ENCODE data around the gene UCP3. TPM values are rescaled to one million over a fixed set of nuclear protein-coding genes. Genes with fewer than 3 reads are reported as not detected.
A peak's percentile ranks its signal among the peaks of the same experiment; 100 is the strongest.

The UCP3 gene
- total RNA-seq, 2 experiments from 2014 or later, result 2.4 to 3.2 TPM

DNA sequence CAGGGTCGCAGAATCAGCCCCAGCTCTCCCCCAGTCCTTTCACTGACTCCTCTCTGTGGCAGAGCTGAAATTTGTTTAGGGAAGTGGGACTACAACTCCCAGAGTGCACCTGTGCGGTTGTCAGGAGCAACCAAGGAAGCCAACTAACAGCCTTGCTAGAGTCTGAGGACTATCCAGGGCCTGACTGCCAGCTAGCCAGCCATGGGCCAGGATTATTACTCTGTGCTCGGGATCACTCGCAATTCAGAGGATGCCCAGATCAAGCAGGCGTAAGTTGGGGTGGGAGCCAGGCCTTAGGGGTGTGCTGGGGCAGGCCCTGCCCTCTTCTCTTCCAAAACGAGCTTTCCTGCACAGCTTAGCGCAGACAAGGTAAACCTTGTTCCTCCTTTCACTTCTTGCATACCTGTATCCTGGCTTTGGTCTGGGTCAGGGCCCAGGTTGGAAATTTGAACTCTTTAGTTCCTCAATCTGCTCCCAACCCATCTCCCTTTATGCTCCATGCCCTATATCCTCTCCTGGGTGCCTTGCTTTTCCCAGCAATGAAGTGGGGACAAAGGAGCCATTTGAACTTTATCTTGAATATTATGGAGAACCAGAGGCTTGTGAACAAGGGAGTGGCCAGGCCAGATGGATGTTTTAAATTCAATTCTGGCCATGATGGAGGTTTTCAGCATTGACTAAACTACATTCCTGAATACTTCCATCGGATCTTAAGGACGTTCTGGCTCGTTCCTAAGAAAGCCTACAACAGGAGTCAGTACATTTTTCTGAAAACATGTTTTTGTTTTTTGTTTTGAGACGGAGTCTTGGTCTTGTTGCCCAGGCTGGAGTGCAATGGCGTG lies 57.8 kb downstream of the UCP3 start, which contains the start of gene DNAJB13:
Gene DNAJB13, plus strand, starts transcription at position 158 of the 842 bp plus-strand sequence. Its CDS starts 44 bp downstream, at position 202.
- Histone ChIP-seq H4K20me1 (ENCODE audit: insufficient read depth, low read length) (no peaks in the 10 kb centered on the region), H3K36me3 (ENCODE audit: insufficient read depth, low read length) (no peaks in the 10 kb centered on the region), H3K4me3 (ENCODE audit: low read depth, low read length, poor library complexity, severe bottlenecking) (no peak within 1 kb of the TSS), H3K9me2 (ENCODE audit: insufficient read depth, low read length) (no peaks in the 10 kb centered on the region), H3K79me2 (ENCODE audit: insufficient read depth, low read depth, low read length) (no peaks in the 10 kb centered on the region), H3K9me3 (ENCODE audit: low read length) (no peaks in the 10 kb centered on the region), H3K27ac (ENCODE audit: low read depth, low read length, poor library complexity, severe bottlenecking) (no peak within 1 kb of the TSS), H2AFZ (ENCODE audit: low read length) (no peak within 1 kb of the TSS), H3K4me1 (ENCODE audit: insufficient read depth, low read length, poor library complexity, severe bottlenecking) (no peaks in the 10 kb centered on the region), H3K4me2 (ENCODE audit: low read length) (no peak within 1 kb of the TSS)
- BruUV-seq (replicated peaks), result no TSS peak
- TF ChIP-seq EZH2phosphoT487 (IDR thresholded peaks at IDR 0.05; ENCODE audit: borderline replicate concordance, low read depth, low read length), result no peak
- TF ChIP-seq, protein P1, sequence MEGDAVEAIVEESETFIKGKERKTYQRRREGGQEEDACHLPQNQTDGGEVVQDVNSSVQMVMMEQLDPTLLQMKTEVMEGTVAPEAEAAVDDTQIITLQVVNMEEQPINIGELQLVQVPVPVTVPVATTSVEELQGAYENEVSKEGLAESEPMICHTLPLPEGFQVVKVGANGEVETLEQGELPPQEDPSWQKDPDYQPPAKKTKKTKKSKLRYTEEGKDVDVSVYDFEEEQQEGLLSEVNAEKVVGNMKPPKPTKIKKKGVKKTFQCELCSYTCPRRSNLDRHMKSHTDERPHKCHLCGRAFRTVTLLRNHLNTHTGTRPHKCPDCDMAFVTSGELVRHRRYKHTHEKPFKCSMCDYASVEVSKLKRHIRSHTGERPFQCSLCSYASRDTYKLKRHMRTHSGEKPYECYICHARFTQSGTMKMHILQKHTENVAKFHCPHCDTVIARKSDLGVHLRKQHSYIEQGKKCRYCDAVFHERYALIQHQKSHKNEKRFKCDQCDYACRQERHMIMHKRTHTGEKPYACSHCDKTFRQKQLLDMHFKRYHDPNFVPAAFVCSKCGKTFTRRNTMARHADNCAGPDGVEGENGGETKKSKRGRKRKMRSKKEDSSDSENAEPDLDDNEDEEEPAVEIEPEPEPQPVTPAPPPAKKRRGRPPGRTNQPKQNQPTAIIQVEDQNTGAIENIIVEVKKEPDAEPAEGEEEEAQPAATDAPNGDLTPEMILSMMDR (conservative IDR thresholded peaks at IDR 0.05; ENCODE audit: low read length), result no peak
- intact Hi-C loops (cut with micrococcal nuclease; ENCODE audit: unreplicated experiment), result no loop called here
- peak; percentile 63 for DNase-seq (ENCODE audit: low spot score)
- ChIA-PET CTCF (ENCODE audit: unreplicated experiment) (no interaction called here), POLR2A (interaction anchor here (0.7 kb wide), 1 partner anchor 384 kb away, joined by 3 read pairs; no protein-coding TSS in a partner anchor)

Other genes starting within 250 kb of the UCP3 start
- gene RAB6A, start 248.0 kb downstream of the UCP3 start, total RNA-seq (2014; rRNA removed; shearing (Covaris generic)), result 45.3 and 46.5 TPM in 2 replicates
- gene RAB6A, start 248.0 kb downstream of the UCP3 start, total RNA-seq (2022), result 70.4 and 72.9 TPM in 2 replicates
- 167 and 180 TPM in 2 replicates for gene MRPL48, start 221.2 kb downstream of the UCP3 start, total RNA-seq (2014; rRNA removed; shearing (Covaris generic))
- 63.9 and 64.4 TPM in 2 replicates for gene MRPL48, start 221.2 kb downstream of the UCP3 start, total RNA-seq (2022)
- 153 and 171 TPM in 2 replicates for gene COA4, start 132.2 kb downstream of the UCP3 start, total RNA-seq (2014; rRNA removed; shearing (Covaris generic))
- 95.4 and 104 TPM in 2 replicates for gene COA4, start 132.2 kb downstream of the UCP3 start, total RNA-seq (2022)
- 11.2 and 12.3 TPM in 2 replicates for gene PAAF1, start 132.1 kb downstream of the UCP3 start, total RNA-seq (2014; rRNA removed; shearing (Covaris generic))
- 35.0 and 35.5 TPM in 2 replicates for gene PAAF1, start 132.1 kb downstream of the UCP3 start, total RNA-seq (2022)
- not detected in 2 replicates for gene DNAJB13, start 58.1 kb downstream of the UCP3 start, total RNA-seq (2014; rRNA removed; shearing (Covaris generic))
- gene DNAJB13, start 58.1 kb downstream of the UCP3 start, total RNA-seq (2022), result 0.29 and 0.81 TPM in 2 replicates
- gene UCP2, start 26.2 kb downstream of the UCP3 start, total RNA-seq (2014; rRNA removed; shearing (Covaris generic)), result 82.7 and 145 TPM in 2 replicates
- gene UCP2, start 26.2 kb downstream of the UCP3 start, total RNA-seq (2022), result 358 and 389 TPM in 2 replicates
- 24.9 and 29.2 TPM in 2 replicates for gene C2CD3, start 161.9 kb upstream of the UCP3 start, total RNA-seq (2014; rRNA removed; shearing (Covaris generic))
- gene C2CD3, start 161.9 kb upstream of the UCP3 start, total RNA-seq (2022), result 32.1 and 37.5 TPM in 2 replicates
- gene PPME1, start 162.2 kb upstream of the UCP3 start, total RNA-seq (2014; rRNA removed; shearing (Covaris generic)), result 17.3 and 28.8 TPM in 2 replicates
- 28.2 and 28.6 TPM in 2 replicates for gene PPME1, start 162.2 kb upstream of the UCP3 start, total RNA-seq (2022)